Stimulated activated CD8-positive, alpha-beta memory T cell treated with anti-CD3 and anti-CD28 coated beads, Interleukin-7, amount 100 ng/mL, for 24 hours (primary cell): ENCODE data around the gene TSPAN18.

Source experiments
- DNase-seq: peaks from one replicate; pipeline ENCODE4 v3.0.0-alpha.2; 2020; ENCODE audit warnings: low read depth

TSPAN18 gene

GRCh38 chr11:44823868-44824267, 97.1 kb downstream of the TSPAN18 start:
- no peak for DNase-seq

DNA sequence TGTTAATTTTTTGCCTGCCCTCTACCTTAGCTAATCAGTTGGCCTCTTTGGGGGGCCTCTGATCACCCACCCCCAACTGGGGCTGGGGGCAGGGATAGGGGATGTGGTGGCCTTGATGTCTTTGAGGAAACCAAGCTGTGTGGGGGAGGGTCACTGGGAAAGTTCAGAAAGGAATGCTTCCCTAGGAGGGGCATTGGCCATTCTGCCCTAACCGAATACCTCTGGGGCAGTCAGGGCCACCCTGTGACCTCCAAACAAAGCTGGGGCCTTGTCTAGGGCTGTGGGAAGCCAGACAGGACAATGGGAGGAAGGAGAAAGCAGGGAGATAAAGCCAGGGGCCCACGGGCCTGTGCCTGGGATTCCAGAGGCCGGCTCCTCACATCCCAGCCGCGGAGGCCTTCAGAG, 97.5 kb downstream of the TSPAN18 start:
- DNase-seq = no peak

GRCh38 chr11:44825058-44825785, 98.5 kb downstream of the TSPAN18 start:
- no peak for DNase-seq

DNA sequence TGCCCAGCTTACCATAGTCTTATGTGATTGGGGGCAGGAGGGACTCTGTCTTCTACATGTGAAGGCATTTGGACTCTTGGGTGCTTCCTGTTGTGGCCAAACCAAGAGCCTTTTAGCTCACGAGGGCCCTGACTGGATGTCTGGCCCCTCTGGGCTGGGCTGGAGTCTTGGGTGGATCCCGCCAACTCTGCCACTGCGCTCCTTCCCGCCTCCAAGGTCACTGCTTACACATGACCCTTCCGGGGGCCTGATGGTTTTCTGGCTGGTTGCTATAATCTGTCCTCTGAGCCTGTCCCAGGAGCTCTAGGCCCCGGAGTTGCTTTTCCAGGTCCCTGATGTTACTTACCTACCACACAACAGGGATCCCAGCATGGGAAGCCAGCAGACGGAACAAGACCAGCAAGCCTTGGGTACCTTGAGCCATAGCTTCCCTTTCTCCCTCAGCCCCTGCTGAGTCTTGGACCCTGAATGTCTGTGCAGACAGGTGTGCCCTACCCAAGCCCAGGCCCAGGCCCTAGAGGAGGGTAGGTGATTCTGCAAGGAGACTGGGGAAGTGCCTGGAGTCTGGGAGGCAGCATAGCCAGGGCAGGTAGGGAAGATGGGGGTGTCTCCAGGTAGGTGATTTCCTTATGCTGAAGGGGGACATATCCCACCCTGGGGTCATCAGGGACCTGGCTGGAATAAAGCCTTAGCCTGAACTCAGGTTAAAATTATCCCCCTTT, 100.3 kb downstream of the TSPAN18 start:
- no peak for DNase-seq

- no peak for DNase-seq
Observed at GRCh38 chr11:44828296-44828695, 101.5 kb downstream of the TSPAN18 start.

DNA sequence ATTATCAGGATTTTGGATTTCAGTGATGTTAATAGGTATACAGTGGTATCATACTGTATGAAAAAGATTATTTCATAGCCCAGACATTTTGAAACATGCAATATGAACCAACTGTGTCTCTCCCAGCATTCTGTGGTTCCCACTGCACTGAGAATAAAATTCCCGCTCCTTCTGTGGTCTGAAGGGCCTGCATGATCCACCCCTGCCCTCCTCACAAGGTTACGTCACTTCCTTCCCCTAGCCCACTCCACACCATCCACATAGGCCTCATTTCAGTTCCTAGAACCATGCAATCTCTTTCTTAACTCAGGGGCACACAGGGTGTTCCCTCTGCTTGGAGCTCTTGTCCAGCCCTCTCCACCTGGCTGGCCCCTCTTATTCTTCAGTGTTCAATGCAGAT, 103.1 kb downstream of the TSPAN18 start:
- DNase-seq = no peak

- DNase-seq = no peak
Observed at GRCh38 chr11:44831605-44832394, 105.0 kb downstream of the TSPAN18 start.

- no peak for DNase-seq
Observed at GRCh38 chr11:44832452-44832851, 105.7 kb downstream of the TSPAN18 start.

DNA sequence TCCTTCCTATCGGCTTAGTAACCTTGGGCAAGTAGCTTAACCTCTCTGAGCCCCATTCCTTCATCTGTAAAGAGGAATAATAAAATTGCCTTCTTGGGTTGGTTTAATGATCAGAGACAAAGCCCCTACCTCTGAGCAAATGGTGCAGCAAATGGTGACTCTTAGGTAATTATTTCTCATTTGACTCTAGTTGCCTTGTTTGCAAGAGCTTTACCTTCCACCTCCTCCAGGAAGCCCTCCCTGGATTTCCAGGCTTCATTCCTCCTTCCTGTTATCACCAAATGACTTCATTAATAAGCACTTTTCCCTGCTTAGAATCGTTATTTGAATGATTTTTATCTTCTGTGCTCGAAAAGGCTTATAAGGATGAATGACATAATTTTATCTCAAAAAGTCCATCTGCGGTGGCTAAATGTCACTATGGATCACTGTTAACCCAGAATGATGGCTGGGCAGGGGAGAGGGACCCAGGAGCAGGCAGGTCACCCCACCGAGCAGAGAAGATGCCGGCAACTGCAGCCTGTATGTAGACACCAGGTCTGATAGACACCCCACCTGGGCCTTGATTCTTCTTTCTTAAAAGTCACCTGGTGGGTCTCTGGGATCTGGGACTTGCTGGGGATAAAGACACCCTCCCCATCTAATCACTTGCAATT, 106.6 kb downstream of the TSPAN18 start:
- no peak for DNase-seq

- DNase-seq = no peak
Observed at GRCh38 chr11:44833877-44834452, 107.2 kb downstream of the TSPAN18 start.

- no peak for DNase-seq
Observed at GRCh38 chr11:44834846-44835245, 108.1 kb downstream of the TSPAN18 start.

- DNase-seq = no peak
Observed at GRCh38 chr11:44835296-44835695, 108.5 kb downstream of the TSPAN18 start.

DNA sequence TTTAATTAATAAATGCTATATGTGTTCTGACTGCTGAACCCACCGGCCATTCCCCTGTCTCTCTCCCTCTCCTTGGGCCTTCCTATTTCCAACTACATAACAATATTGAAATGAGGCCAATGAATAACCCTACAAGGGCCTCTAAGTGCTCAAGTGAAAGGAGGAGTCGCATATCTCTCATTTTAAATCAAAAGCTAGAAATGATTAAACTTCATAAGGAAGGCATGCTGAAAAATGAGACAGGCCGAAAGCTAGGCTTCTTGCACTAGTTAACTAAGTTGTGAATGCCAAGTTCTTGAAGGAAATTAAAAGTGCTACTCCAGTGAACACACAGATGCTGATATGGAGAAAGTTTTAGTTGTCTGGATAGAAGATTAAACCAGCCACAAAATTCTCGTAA, 109.2 kb downstream of the TSPAN18 start:
- no peak for DNase-seq

DNA sequence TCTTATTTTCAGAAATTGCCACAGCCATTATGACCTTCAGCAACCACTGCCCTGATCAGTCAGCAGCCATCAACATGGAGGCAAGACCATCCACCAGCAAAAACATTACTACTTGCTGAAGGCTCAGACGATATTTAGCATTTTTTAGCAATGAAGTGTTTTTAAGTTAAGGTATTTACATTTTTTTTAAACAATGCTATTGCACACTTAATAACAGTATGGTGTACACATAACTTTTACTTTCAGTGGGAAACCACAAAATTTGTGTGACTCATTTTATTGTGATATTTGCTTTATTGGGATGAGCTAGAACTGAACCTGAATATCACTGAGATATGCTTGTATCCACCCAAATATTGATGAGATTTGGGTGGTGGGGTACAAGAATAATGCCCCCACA, 110.9 kb downstream of the TSPAN18 start:
- DNase-seq = no peak

DNA sequence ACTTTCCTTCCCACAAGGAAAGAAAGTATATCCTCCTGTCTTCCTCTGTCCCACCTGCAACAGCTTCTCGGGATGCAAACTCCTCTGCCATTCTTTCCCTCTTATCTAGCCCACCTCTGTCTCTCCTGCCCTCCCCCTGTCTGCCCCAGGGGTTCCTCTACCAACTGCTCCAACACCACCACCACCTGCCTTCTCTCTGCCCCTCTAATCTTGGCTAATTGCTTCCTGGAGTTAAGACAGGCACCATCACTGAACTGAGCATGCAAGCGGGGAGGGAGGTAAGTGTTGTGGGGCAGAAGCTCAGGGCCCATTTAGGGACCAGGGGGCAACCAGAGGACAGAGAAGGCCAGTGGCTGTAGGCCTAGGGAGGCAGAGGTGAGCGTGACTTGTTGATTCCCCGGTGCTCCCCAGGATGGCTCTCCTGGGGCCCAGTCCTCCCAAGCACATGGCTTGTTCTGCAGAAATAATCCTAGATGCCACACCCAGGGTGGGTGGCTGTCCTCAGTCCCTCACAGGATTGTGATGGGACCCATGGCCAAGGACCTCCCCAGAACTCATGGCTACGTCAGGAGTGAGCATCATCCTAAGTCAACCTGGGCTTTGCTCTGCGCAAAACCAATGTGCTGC, 112.8 kb downstream of the TSPAN18 start:
- DNase-seq = no peak

GRCh38 chr11:44840085-44840478, 113.3 kb downstream of the TSPAN18 start:
- no peak for DNase-seq

GRCh38 chr11:44840521-44841251, 113.9 kb downstream of the TSPAN18 start:
- no peak for DNase-seq

GRCh38 chr11:44842220-44842619, 115.5 kb downstream of the TSPAN18 start:
- no peak for DNase-seq

GRCh38 chr11:44846852-44847251, 120.1 kb downstream of the TSPAN18 start:
- no peak for DNase-seq

GRCh38 chr11:44847316-44847715, 120.6 kb downstream of the TSPAN18 start:
- no peak for DNase-seq
